ENCODE data around the gene SORD.
A peak's percentile ranks its signal among the peaks of the same experiment; 100 is the strongest.
"Not testable (repeated sequence)": the region's sequence is repeated elsewhere in the genome, so short reads cannot be mapped to it uniquely, and the experiment has no call there.

SORD gene

GRCh38 chr15:45100884-45101625 lies 78.1 kb downstream of the SORD start:
- no peak for ATAC-seq

- ATAC-seq: no peak
These were observed 78.8 kb downstream of the SORD start for GRCh38 chr15:45101749-45102148.

- ATAC-seq: no peak
These were observed 79.2 kb downstream of the SORD start for GRCh38 chr15:45102226-45102625.

GRCh38 chr15:45104170-45104569 lies 81.2 kb downstream of the SORD start:
- ATAC-seq: not testable (repeated sequence)

- ATAC-seq: no peak
These were observed 82.6 kb downstream of the SORD start for GRCh38 chr15:45105586-45105985.

GRCh38 chr15:45106002-45106790 lies 83.2 kb downstream of the SORD start:
- no peak for ATAC-seq

GRCh38 chr15:45107941-45108630 lies 85.1 kb downstream of the SORD start:
- no peak for ATAC-seq

- no peak for ATAC-seq
These were observed 87.3 kb downstream of the SORD start for GRCh38 chr15:45110256-45110820.

GRCh38 chr15:45111390-45112142 lies 88.6 kb downstream of the SORD start:
- no peak for ATAC-seq

- no peak for ATAC-seq
These were observed 89.2 kb downstream of the SORD start for GRCh38 chr15:45112143-45112590.

GRCh38 chr15:45112591-45113379 lies 89.8 kb downstream of the SORD start:
- no peak for ATAC-seq

- ATAC-seq: no peak
These were observed 90.5 kb downstream of the SORD start for GRCh38 chr15:45113380-45113990.

GRCh38 chr15:45114076-45114750 lies 91.2 kb downstream of the SORD start, which contains the start of the genes DUOX2 and DUOXA2:
TSS of gene DUOX2 (minus strand) at chr15:45114172. CDS start at chr15:45113411, 761 bp downstream.
TSS of gene DUOXA2 (plus strand) at chr15:45114326. CDS start at chr15:45114606, 280 bp downstream.
- no peak for ATAC-seq

- ATAC-seq: no peak
These were observed 91.7 kb downstream of the SORD start for GRCh38 chr15:45114751-45115085.

- ATAC-seq: no peak
These were observed 92.4 kb downstream of the SORD start for GRCh38 chr15:45115312-45115820.

- ATAC-seq: no peak
These were observed 93.0 kb downstream of the SORD start for GRCh38 chr15:45116006-45116481.

GRCh38 chr15:45116482-45117307 lies 93.7 kb downstream of the SORD start:
- no peak for ATAC-seq

- ATAC-seq: peak in 1 of 2 donors; percentile 4
These were observed 94.5 kb downstream of the SORD start for GRCh38 chr15:45117308-45118130.

Data from activated CD4-positive, CD25-positive, alpha-beta regulatory T cell treated with anti-CD3 and anti-CD28 coated beads, Interleukin-2, amount 50 U/mL, for 24 hours (primary cell).